Activated CD8-positive, alpha-beta memory T cell treated with anti-CD3 and anti-CD28 coated beads, Interleukin-2, amount 10 ng/mL, durations not matched to agents 7 days and 5 days (primary cell): ENCODE measurements around the gene GNAL. TPM values are rescaled to one million over a fixed set of nuclear protein-coding genes. Genes with fewer than 3 reads are reported as not detected.

Source experiments
- ATAC-seq: fragments of 150-1000 bp; cut with Tn5 transposase; one replicate; pipeline ENCODE4 v1.10.0; 2021; ENCODE audit warnings: moderate library complexity
- CTCF ChIA-PET: fragments of 350-600 bp; sonication (Branson Sonifier 250); formaldehyde crosslinking; loops from one replicate; lab custom pipeline; 2021; ENCODE audit warnings: antibody characterized with exemption; lab: Charles Lee
- DNase-seq: peaks from one replicate; pipeline ENCODE4 v3.0.0-alpha.2; 2020
- H3K27ac Mint-ChIP-seq: one replicate; pipeline ENCODE4 v1.8.0; 2021; ENCODE audit warnings: mild to moderate bottlenecking, mixed read lengths
- H3K27me3 Mint-ChIP-seq: one replicate; pipeline ENCODE4 v1.8.0; 2021; ENCODE audit warnings: mixed read lengths
- H3K36me3 Mint-ChIP-seq: one replicate; pipeline ENCODE4 v1.8.0; 2021; ENCODE audit warnings: mild to moderate bottlenecking, mixed read lengths
- H3K4me1 Mint-ChIP-seq: one replicate; pipeline ENCODE4 v1.8.0; 2021; ENCODE audit warnings: mixed read lengths
- H3K4me3 Mint-ChIP-seq: one replicate; pipeline ENCODE4 v1.8.0; 2021; ENCODE audit warnings: mild to moderate bottlenecking, moderate library complexity, mixed read lengths
- H3K9me3 Mint-ChIP-seq: one replicate; pipeline ENCODE4 v1.8.0; 2022; ENCODE audit warnings: low read depth, mixed read lengths
- total RNA-seq, 2 experiments: library from RNA; stranded (reverse); gene quantifications; one replicate each; pipeline ENCODE4 v1.2.3, GENCODE V29; 2021

The GNAL gene
- total RNA-seq, 2 experiments from 2014 or later, result 0.52 TPM; not detected in 1

- no peak for DNase-seq
- H3K4me1 Mint-ChIP-seq, result peaks cover 10% of the 10 kb centered on the region
- CTCF ChIA-PET, result no interaction called here
- H3K27me3 Mint-ChIP-seq, result peaks cover 8% of the 10 kb centered on the region
- no peak overlapping the region for H3K27ac Mint-ChIP-seq
- no peak overlapping the region for H3K4me3 Mint-ChIP-seq
- ATAC-seq, result peak; percentile 27
- H3K9me3 Mint-ChIP-seq, result no peaks in the 10 kb centered on the region
- peaks cover 1% of the 10 kb centered on the region for H3K36me3 Mint-ChIP-seq
These were observed 170.9 kb downstream of the GNAL start for GRCh38 chr18:11859903-11860407.

- CTCF ChIA-PET, result no interaction called here
- Mint-ChIP-seq H3K9me3 (no peaks in the 10 kb centered on the region), H3K27me3 (peaks cover 11% of the 10 kb centered on the region), H3K36me3 (no peaks in the 10 kb centered on the region), H3K4me1 (peaks cover 10% of the 10 kb centered on the region), H3K27ac (no peak overlapping the region), H3K4me3 (no peak overlapping the region)
- ATAC-seq (no peak), DNase-seq (no peak)
These were observed 171.8 kb downstream of the GNAL start for GRCh38 chr18:11860594-11861450.

- no peak for ATAC-seq
- CTCF ChIA-PET, result no interaction called here
- no peak for DNase-seq
- Mint-ChIP-seq H3K9me3 (no peaks in the 10 kb centered on the region), H3K27ac (no peak overlapping the region), H3K4me3 (no peak overlapping the region), H3K4me1 (peaks cover 10% of the 10 kb centered on the region), H3K36me3 (no peaks in the 10 kb centered on the region), H3K27me3 (peaks cover 11% of the 10 kb centered on the region)
These were observed 172.7 kb downstream of the GNAL start for GRCh38 chr18:11861583-11862288.

GRCh38 chr18:11862468-11863137 is 173.5 kb downstream of the GNAL start:
- no peak overlapping the region for H3K4me3 Mint-ChIP-seq
- H3K27ac Mint-ChIP-seq, result no peak overlapping the region
- peaks cover 6% of the 10 kb centered on the region for H3K4me1 Mint-ChIP-seq
- CTCF ChIA-PET, result no interaction called here
- no peaks in the 10 kb centered on the region for H3K36me3 Mint-ChIP-seq
- H3K9me3 Mint-ChIP-seq, result no peaks in the 10 kb centered on the region
- DNase-seq (no peak), ATAC-seq (no peak)
- H3K27me3 Mint-ChIP-seq, result peaks cover 11% of the 10 kb centered on the region

GRCh38 chr18:11864471-11864870 is 175.4 kb downstream of the GNAL start:
- ATAC-seq (no peak), DNase-seq (no peak)
- no peak overlapping the region for H3K27ac Mint-ChIP-seq
- H3K4me1 Mint-ChIP-seq, result peaks cover 6% of the 10 kb centered on the region
- H3K27me3 Mint-ChIP-seq, result peaks cover 13% of the 10 kb centered on the region
- CTCF ChIA-PET, result no interaction called here
- no peak overlapping the region for H3K4me3 Mint-ChIP-seq
- no peaks in the 10 kb centered on the region for H3K36me3 Mint-ChIP-seq
- H3K9me3 Mint-ChIP-seq, result no peaks in the 10 kb centered on the region

GRCh38 chr18:11865071-11865470 is 176.0 kb downstream of the GNAL start:
- peaks cover 2% of the 10 kb centered on the region for H3K4me1 Mint-ChIP-seq
- CTCF ChIA-PET, result interaction anchor here (0.7 kb wide), 1 partner anchor 81 kb away, joined by 4 read pairs; no protein-coding TSS in a partner anchor
- DNase-seq, result no peak
- no peaks in the 10 kb centered on the region for H3K9me3 Mint-ChIP-seq
- no peak for ATAC-seq
- peaks cover 17% of the 10 kb centered on the region for H3K27me3 Mint-ChIP-seq
- no peaks in the 10 kb centered on the region for H3K36me3 Mint-ChIP-seq
- H3K4me3 Mint-ChIP-seq, result no peak overlapping the region
- H3K27ac Mint-ChIP-seq, result no peak overlapping the region

- Mint-ChIP-seq H3K4me1 (peaks cover under 1% of the 10 kb centered on the region), H3K27me3 (peaks cover 18% of the 10 kb centered on the region), H3K36me3 (no peaks in the 10 kb centered on the region), H3K4me3 (no peak overlapping the region), H3K9me3 (no peaks in the 10 kb centered on the region), H3K27ac (no peak overlapping the region)
- CTCF ChIA-PET, result no interaction called here
- no peak for DNase-seq
- no peak for ATAC-seq
These were observed 177.3 kb downstream of the GNAL start for GRCh38 chr18:11866329-11866728.

- CTCF ChIA-PET, result no interaction called here
- no peak for ATAC-seq
- DNase-seq, result no peak
- H3K27ac Mint-ChIP-seq, result no peak overlapping the region
- peaks cover 2% of the 10 kb centered on the region for H3K4me1 Mint-ChIP-seq
- no peaks in the 10 kb centered on the region for H3K9me3 Mint-ChIP-seq
- H3K36me3 Mint-ChIP-seq, result no peaks in the 10 kb centered on the region
- H3K4me3 Mint-ChIP-seq, result no peak overlapping the region
- H3K27me3 Mint-ChIP-seq, result peaks cover 22% of the 10 kb centered on the region
These were observed 177.7 kb downstream of the GNAL start for GRCh38 chr18:11866764-11867163.

- H3K4me1 Mint-ChIP-seq, result peaks cover 2% of the 10 kb centered on the region
- ATAC-seq (no peak), DNase-seq (no peak)
- no peaks in the 10 kb centered on the region for H3K9me3 Mint-ChIP-seq
- no peak overlapping the region for H3K4me3 Mint-ChIP-seq
- CTCF ChIA-PET, result interaction anchor here (1.0 kb wide), 1 partner anchor 9 kb away, joined by 3 read pairs; no protein-coding TSS in a partner anchor
- H3K36me3 Mint-ChIP-seq, result no peaks in the 10 kb centered on the region
- H3K27me3 Mint-ChIP-seq, result peaks cover 25% of the 10 kb centered on the region
- no peak overlapping the region for H3K27ac Mint-ChIP-seq
These were observed 179.2 kb downstream of the GNAL start for GRCh38 chr18:11868230-11868629.

GRCh38 chr18:11871501-11871900 is 182.4 kb downstream of the GNAL start:
- Mint-ChIP-seq H3K4me3 (no peak overlapping the region), H3K27ac (no peak overlapping the region)
- no peak for ATAC-seq

GRCh38 chr18:11872479-11873136 is 183.5 kb downstream of the GNAL start:
- H3K27ac Mint-ChIP-seq, result no peak overlapping the region
- CTCF ChIA-PET, result interaction anchor here (1.9 kb wide), 1 partner anchor 140 kb away, joined by 4 read pairs; no protein-coding TSS in a partner anchor
- H3K9me3 Mint-ChIP-seq, result no peaks in the 10 kb centered on the region

More at GRCh38 chr18:11871501-11871900, 182.4 kb downstream of the GNAL start:
- peaks cover 2% of the 10 kb centered on the region for H3K4me1 Mint-ChIP-seq
- DNase-seq, result no peak
- H3K36me3 Mint-ChIP-seq, result no peaks in the 10 kb centered on the region
- H3K27me3 Mint-ChIP-seq, result peaks cover 16% of the 10 kb centered on the region
- no peaks in the 10 kb centered on the region for H3K9me3 Mint-ChIP-seq
- CTCF ChIA-PET, result interaction anchor here (0.7 to 1.0 kb wide), 3 partner anchors 143 to 675 kb away, joined by 3 read pairs; no protein-coding TSS in a partner anchor

GRCh38 chr18:11873670-11874340 is 184.7 kb downstream of the GNAL start:
- Mint-ChIP-seq H3K27me3 (peaks cover 16% of the 10 kb centered on the region), H3K9me3 (no peaks in the 10 kb centered on the region), H3K36me3 (peaks cover 2% of the 10 kb centered on the region), H3K4me3 (no peak overlapping the region), H3K27ac (no peak overlapping the region), H3K4me1 (peaks cover 2% of the 10 kb centered on the region)
- ATAC-seq (no peak), DNase-seq (no peak)
- CTCF ChIA-PET, result interaction anchor here (1.9 kb wide), 1 partner anchor 141 kb away, joined by 4 read pairs; no protein-coding TSS in a partner anchor

More at GRCh38 chr18:11872479-11873136, 183.5 kb downstream of the GNAL start:
- no peak overlapping the region for H3K4me3 Mint-ChIP-seq
- ATAC-seq (no peak), DNase-seq (no peak)
- H3K36me3 Mint-ChIP-seq, result peaks cover 2% of the 10 kb centered on the region
- peaks cover 2% of the 10 kb centered on the region for H3K4me1 Mint-ChIP-seq
- peaks cover 16% of the 10 kb centered on the region for H3K27me3 Mint-ChIP-seq
